ENCODE measurements around the gene SYCP2.

DNA sequence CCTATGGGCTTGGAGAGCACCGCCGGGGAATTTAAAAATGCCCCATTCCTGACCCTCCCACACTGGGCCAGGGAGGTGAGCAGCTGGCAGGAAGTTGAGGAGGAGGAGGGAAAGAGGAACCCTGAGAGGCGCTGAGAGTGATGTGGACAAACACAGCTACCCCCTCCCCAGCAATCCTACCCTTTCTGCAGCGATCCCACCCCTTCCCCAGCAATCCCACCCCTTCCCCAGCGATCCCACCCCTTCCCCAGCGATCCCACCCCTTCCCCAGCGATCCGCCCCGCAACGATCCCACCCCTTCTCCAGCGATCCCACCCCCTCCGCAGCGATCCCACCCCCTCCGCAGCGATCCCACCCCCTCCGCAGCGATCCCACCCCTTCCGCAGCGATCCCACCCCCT, 111.6 kb downstream of the SYCP2 start:
- TF ChIP-seq, protein P1, sequence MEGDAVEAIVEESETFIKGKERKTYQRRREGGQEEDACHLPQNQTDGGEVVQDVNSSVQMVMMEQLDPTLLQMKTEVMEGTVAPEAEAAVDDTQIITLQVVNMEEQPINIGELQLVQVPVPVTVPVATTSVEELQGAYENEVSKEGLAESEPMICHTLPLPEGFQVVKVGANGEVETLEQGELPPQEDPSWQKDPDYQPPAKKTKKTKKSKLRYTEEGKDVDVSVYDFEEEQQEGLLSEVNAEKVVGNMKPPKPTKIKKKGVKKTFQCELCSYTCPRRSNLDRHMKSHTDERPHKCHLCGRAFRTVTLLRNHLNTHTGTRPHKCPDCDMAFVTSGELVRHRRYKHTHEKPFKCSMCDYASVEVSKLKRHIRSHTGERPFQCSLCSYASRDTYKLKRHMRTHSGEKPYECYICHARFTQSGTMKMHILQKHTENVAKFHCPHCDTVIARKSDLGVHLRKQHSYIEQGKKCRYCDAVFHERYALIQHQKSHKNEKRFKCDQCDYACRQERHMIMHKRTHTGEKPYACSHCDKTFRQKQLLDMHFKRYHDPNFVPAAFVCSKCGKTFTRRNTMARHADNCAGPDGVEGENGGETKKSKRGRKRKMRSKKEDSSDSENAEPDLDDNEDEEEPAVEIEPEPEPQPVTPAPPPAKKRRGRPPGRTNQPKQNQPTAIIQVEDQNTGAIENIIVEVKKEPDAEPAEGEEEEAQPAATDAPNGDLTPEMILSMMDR (IDR thresholded peaks at IDR 0.05): no peak
- TF ChIP-seq POLR2AphosphoS5 (IDR thresholded peaks at IDR 0.05) (no peak), POLR2A (IDR thresholded peaks at IDR 0.05) (no peak)

Data from sigmoid colon (tissue), 4 donors.